Measurements from ENCODE around the gene PTPRG.

GRCh38 chr3:62097121-62097520 lies 535.8 kb downstream of the PTPRG start:
- TF ChIP-seq CTCF (conservative IDR thresholded peaks at IDR 0.05; ENCODE audit: low read depth, low read length) (no peak), EZH2 (IDR thresholded peaks at IDR 0.05; ENCODE audit: low read length, unreplicated experiment) (no peak)

Data from PC-3 (cell line).